ENCODE results near the gene MARK1.
"Not testable (repeated sequence)": the region's sequence is repeated elsewhere in the genome, so short reads cannot be mapped to it uniquely, and the experiment has no call there.

MARK1 gene

GRCh38 chr1:220529521-220530020 is 1.6 kb downstream of the MARK1 start:
- no peak for DNase-seq

- no peak for DNase-seq
Measured at GRCh38 chr1:220533504-220534109, 5.7 kb downstream of the MARK1 start.

GRCh38 chr1:220544901-220545303 is 17.0 kb downstream of the MARK1 start:
- DNase-seq = no peak

GRCh38 chr1:220550811-220551399 is 23.0 kb downstream of the MARK1 start:
- DNase-seq = no peak

GRCh38 chr1:220551718-220552117 is 23.8 kb downstream of the MARK1 start:
- no peak for DNase-seq

GRCh38 chr1:220552672-220553260 is 24.8 kb downstream of the MARK1 start:
- DNase-seq = no peak

- no peak for DNase-seq
Measured at GRCh38 chr1:220556641-220557040, 28.7 kb downstream of the MARK1 start.

GRCh38 chr1:220563564-220563963 is 35.6 kb downstream of the MARK1 start:
- DNase-seq = no peak

- DNase-seq = no peak
Measured at GRCh38 chr1:220564216-220564615, 36.3 kb downstream of the MARK1 start.

- DNase-seq = no peak
Measured at GRCh38 chr1:220565670-220566069, 37.7 kb downstream of the MARK1 start.

- DNase-seq = no peak
Measured at GRCh38 chr1:220566869-220567268, 38.9 kb downstream of the MARK1 start.

- DNase-seq = no peak
Measured at GRCh38 chr1:220572416-220572815, 44.5 kb downstream of the MARK1 start.

- no peak for DNase-seq
Measured at GRCh38 chr1:220573836-220574235, 45.9 kb downstream of the MARK1 start.

GRCh38 chr1:220575718-220576497 is 48.0 kb downstream of the MARK1 start:
- no peak for DNase-seq

GRCh38 chr1:220577926-220578325 is 50.0 kb downstream of the MARK1 start:
- no peak for DNase-seq

GRCh38 chr1:220579317-220579716 is 51.4 kb downstream of the MARK1 start:
- DNase-seq = no peak

GRCh38 chr1:220592714-220593113 is 64.8 kb downstream of the MARK1 start:
- no peak for DNase-seq

GRCh38 chr1:220594356-220594755 is 66.4 kb downstream of the MARK1 start:
- DNase-seq = no peak

- DNase-seq = no peak
Measured at GRCh38 chr1:220595179-220595578, 67.2 kb downstream of the MARK1 start.

GRCh38 chr1:220604926-220605325 is 77.0 kb downstream of the MARK1 start:
- DNase-seq = no peak

- DNase-seq = not testable (repeated sequence)
Measured at GRCh38 chr1:220605651-220606050, 77.7 kb downstream of the MARK1 start.

GRCh38 chr1:220611100-220611499 is 83.2 kb downstream of the MARK1 start:
- DNase-seq = not testable (repeated sequence)

GRCh38 chr1:220616836-220617235 is 88.9 kb downstream of the MARK1 start:
- no peak for DNase-seq

GRCh38 chr1:220628431-220628830 is 100.5 kb downstream of the MARK1 start:
- DNase-seq = no peak

Data from SHP77 treated with DMSO at 0.1 percent for 48 hours (cell line).